ENCODE data around the gene FANK1. TPM values are rescaled to one million over a fixed set of nuclear protein-coding genes. Genes with fewer than 3 reads are reported as not detected.
"Not testable (repeated sequence)": the region's sequence is repeated elsewhere in the genome, so short reads cannot be mapped to it uniquely, and the experiment has no call there.

The FANK1 gene
- total and polyA plus RNA-seq, 2 donors: 2.5 to 14.1 TPM

DNA sequence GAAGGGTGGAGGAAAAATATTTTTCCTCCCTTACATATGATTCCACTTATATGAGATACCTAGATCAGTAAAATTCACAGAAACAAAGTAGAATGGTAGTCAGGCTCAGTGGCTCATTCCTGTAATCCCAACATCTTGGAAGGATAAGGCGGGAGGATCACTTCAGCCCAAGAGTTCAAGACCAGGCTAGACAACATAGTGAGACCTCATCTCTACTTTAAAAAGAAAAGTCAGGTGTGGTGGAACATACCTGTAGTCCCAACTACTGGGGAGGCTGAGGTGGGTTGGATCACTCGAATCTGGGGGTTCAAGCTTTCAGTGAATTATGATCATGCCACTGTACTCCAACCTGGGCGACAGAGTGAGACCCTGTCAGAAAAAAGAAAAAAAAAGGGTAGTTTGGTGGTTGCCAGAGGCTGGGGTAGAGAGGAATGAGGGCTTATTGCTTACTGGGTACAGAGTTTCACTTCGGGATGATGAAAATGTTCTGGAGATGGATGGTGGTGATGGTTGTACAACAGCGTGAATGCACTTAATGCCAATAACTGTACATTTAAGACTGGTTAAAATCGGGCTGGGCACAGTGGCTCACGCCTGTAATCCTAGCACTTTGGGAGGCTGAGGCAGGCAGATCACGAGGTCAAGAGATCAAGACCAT, 21.5 kb downstream of the FANK1 start:
- H3K4me1 ChIP-seq (ENCODE audit: control insufficient read depth in 2 of 2, insufficient read depth in 2 of 2, low read length in 2 of 2); H3K27me3 ChIP-seq (ENCODE audit: control insufficient read depth in 2 of 2, insufficient read depth in 1 of 2, low read length in 1 of 2); H3K9me3 ChIP-seq (ENCODE audit: control insufficient read depth in 2 of 2, insufficient read depth in 1 of 2, low read length in 1 of 2); DNase-seq (ENCODE audit: low read depth in 6 of 9, low spot score in 9 of 9); H3K27ac ChIP-seq (ENCODE audit: low read depth in 1 of 2, low read length in 1 of 2); H3K36me3 ChIP-seq (ENCODE audit: control insufficient read depth in 2 of 2, insufficient read depth in 2 of 2, low read length in 1 of 2); H3K4me3 ChIP-seq (ENCODE audit: low read length in 2 of 2): not testable (repeated sequence)
- WGBS: 92% methylated on average over 8 of the region's 8 CpGs

DNA sequence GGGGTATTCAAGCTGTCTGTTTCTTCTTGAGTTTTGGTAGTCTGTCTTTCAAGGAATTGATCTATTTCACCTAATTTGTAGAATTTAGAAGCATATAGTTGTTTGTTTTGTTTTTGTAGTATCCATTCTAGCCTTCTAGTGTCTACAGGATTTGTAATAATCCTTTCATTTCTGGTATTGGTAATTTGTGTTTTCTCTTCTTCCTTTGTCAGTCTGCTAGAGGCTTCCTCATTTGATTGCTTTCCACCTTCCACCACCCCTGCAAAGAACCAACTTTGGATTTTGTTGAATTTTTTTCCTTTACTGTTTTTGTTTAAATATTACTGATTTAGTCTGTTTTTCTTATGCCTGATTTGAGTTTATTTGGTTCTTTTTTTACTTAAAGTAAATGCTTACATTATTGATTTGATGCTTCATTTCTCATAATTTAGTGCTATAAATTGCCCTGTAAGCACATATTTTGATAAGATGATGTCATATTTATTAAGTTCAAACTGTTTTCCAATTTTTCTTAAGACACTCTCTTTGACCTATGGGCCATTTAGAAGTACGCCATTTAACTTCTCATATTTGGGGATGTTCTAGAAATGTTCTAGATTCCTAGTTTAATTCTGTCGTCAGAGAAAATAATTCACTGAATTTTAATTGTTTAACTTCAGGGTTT, 25.4 kb downstream of the FANK1 start:
- not testable (repeated sequence) for H3K27ac ChIP-seq (ENCODE audit: low read depth in 1 of 2, low read length in 1 of 2)
- 97% methylated on average over 2 of the region's 2 CpGs for WGBS

DNA sequence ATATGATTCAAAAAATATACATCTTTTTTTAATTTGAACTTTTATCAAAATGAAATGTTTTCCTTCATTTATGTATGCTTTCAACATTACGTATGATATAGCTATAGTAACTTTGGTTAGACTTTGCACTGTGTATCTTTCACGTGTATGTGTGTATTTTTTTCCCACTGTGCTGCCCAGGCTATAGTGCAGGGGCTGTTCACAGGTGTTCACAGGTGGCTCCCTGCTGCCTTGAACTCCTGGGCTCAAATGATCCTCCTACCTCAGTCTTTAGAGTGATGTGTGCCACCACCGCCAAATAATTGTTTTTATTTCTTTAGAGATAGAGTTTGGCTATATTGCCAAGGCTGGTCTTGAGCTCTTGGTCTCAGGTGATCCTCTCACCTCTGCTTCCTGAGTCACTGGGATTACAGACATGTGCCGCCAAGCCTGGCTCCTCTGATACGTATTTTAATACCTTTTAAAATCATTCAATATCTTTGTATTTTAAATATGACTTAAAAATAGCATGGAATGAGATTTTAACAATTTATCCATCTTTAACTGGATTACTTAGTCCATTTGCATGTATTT, 29.0 kb downstream of the FANK1 start:
- H3K9me3 ChIP-seq (ENCODE audit: control insufficient read depth in 2 of 2, insufficient read depth in 1 of 2, low read length in 1 of 2): no peaks in the 10 kb centered on the region
- DNase-seq (ENCODE audit: low read depth in 6 of 9, low spot score in 9 of 9): no peak
- H3K4me3 ChIP-seq (ENCODE audit: low read length in 2 of 2): no peak overlapping the region
- no peaks in the 10 kb centered on the region for H3K4me1 ChIP-seq (ENCODE audit: control insufficient read depth in 2 of 2, insufficient read depth in 2 of 2, low read length in 2 of 2)
- no peak overlapping the region for H3K27ac ChIP-seq (ENCODE audit: low read depth in 1 of 2, low read length in 1 of 2)
- no peaks in the 10 kb centered on the region for H3K27me3 ChIP-seq (ENCODE audit: control insufficient read depth in 2 of 2, insufficient read depth in 1 of 2, low read length in 1 of 2)
- 90% methylated on average over 5 of the region's 5 CpGs for WGBS
- no peaks in the 10 kb centered on the region for H3K36me3 ChIP-seq (ENCODE audit: control insufficient read depth in 2 of 2, insufficient read depth in 2 of 2, low read length in 1 of 2)

More for the DNA sequence above, 25.4 kb downstream of the FANK1 start:
- not testable (repeated sequence) for H3K4me1 ChIP-seq (ENCODE audit: control insufficient read depth in 2 of 2, insufficient read depth in 2 of 2, low read length in 2 of 2); H3K4me3 ChIP-seq (ENCODE audit: low read length in 2 of 2); H3K9me3 ChIP-seq (ENCODE audit: control insufficient read depth in 2 of 2, insufficient read depth in 1 of 2, low read length in 1 of 2); DNase-seq (ENCODE audit: low read depth in 6 of 9, low spot score in 9 of 9); H3K27me3 ChIP-seq (ENCODE audit: control insufficient read depth in 2 of 2, insufficient read depth in 1 of 2, low read length in 1 of 2); H3K36me3 ChIP-seq (ENCODE audit: control insufficient read depth in 2 of 2, insufficient read depth in 2 of 2, low read length in 1 of 2)

DNA sequence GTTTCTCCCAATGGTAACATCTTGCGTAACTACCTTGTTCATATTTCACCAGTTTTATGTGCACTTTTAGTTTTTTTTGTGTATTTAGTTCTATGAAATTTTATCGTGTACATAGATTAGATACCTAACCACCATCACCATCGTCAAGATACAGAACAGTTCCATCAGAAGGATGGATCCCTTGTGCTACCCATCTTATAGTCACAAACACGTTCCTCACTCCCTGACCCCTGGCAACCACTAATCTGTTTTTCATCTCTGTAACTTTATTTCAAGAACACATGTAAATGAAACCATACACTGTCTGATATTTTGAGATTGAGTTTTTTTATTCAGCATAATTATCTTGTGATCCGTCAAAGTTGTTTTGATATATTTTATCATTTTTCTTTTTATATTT, 29.9 kb downstream of the FANK1 start:
- 67% methylated on average over 5 of the region's 5 CpGs for WGBS
- Histone ChIP-seq H3K4me3 (ENCODE audit: low read length in 2 of 2) (no peak overlapping the region), H3K9me3 (ENCODE audit: control insufficient read depth in 2 of 2, insufficient read depth in 1 of 2, low read length in 1 of 2) (no peaks in the 10 kb centered on the region), H3K36me3 (ENCODE audit: control insufficient read depth in 2 of 2, insufficient read depth in 2 of 2, low read length in 1 of 2) (no peaks in the 10 kb centered on the region), H3K27ac (ENCODE audit: low read depth in 1 of 2, low read length in 1 of 2) (no peak overlapping the region), H3K4me1 (ENCODE audit: control insufficient read depth in 2 of 2, insufficient read depth in 2 of 2, low read length in 2 of 2) (no peaks in the 10 kb centered on the region), H3K27me3 (ENCODE audit: control insufficient read depth in 2 of 2, insufficient read depth in 1 of 2, low read length in 1 of 2) (no peaks in the 10 kb centered on the region)
- DNase-seq (ENCODE audit: low read depth in 6 of 9, low spot score in 9 of 9): no peak

DNA sequence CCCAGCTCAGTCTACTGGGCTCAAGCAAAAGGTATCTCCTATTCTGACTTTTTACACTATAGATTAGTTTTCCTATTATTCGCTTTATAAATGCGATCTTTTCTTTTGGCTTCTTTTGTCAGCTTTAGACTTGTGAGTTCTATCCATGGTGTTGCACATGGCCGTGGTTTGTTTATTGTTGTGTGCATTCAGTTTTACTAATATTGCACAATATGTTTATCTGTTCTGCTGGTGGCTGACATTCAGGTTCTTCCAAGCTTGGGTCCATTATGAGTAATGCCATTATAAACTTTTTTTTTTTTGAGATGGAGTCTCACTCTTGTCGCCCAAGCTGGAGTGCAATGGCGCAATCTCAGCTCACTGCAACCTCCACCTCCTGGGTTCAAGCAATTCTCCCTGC, 30.9 kb downstream of the FANK1 start:
- H3K27me3 ChIP-seq (ENCODE audit: control insufficient read depth in 2 of 2, insufficient read depth in 1 of 2, low read length in 1 of 2); H3K4me1 ChIP-seq (ENCODE audit: control insufficient read depth in 2 of 2, insufficient read depth in 2 of 2, low read length in 2 of 2); H3K9me3 ChIP-seq (ENCODE audit: control insufficient read depth in 2 of 2, insufficient read depth in 1 of 2, low read length in 1 of 2); H3K27ac ChIP-seq (ENCODE audit: low read depth in 1 of 2, low read length in 1 of 2); H3K4me3 ChIP-seq (ENCODE audit: low read length in 2 of 2); DNase-seq (ENCODE audit: low read depth in 6 of 9, low spot score in 9 of 9); H3K36me3 ChIP-seq (ENCODE audit: control insufficient read depth in 2 of 2, insufficient read depth in 2 of 2, low read length in 1 of 2): not testable (repeated sequence)
- 91% methylated on average over 5 of the region's 5 CpGs for WGBS

DNA sequence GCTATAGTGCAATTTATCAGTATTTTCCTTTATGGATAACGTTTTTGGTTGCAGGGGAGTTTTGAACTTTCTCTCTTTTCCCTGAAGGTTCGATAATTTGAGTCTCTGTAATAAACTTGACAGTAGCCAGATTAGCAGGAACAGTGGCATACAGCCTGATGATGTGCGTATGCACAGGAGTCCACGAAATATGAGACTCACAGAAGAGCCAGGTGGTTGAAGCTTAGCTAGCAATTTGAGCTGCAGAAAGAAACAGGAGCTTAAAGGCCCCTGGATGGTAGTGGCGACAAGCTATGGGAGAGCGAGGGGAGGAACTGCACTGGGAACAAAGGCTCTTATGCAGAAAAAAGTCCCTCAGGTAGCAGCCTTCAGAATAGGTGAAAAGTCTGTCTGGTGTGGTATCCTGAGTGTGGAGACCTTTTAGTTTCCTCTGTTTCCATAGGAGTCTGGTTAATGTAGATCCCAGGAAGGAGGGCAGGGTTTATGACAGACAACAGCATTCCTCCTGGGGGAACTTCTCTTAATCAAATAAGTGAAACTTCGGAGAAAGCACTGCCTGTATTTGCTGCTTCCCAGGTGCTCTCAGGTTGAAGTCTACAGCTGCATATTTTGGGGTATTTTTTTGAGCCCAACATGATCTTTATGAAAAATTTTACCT, 32.7 kb downstream of the FANK1 start:
- WGBS: 94% methylated on average over 7 of the region's 7 CpGs
- DNase-seq (ENCODE audit: low read depth in 6 of 9, low spot score in 9 of 9): no peak
- no peak overlapping the region for H3K27ac ChIP-seq (ENCODE audit: low read depth in 1 of 2, low read length in 1 of 2)
- no peaks in the 10 kb centered on the region for H3K36me3 ChIP-seq (ENCODE audit: control insufficient read depth in 2 of 2, insufficient read depth in 2 of 2, low read length in 1 of 2)
- no peaks in the 10 kb centered on the region for H3K27me3 ChIP-seq (ENCODE audit: control insufficient read depth in 2 of 2, insufficient read depth in 1 of 2, low read length in 1 of 2)
- H3K4me3 ChIP-seq (ENCODE audit: low read length in 2 of 2): no peak overlapping the region
- no peaks in the 10 kb centered on the region for H3K9me3 ChIP-seq (ENCODE audit: control insufficient read depth in 2 of 2, insufficient read depth in 1 of 2, low read length in 1 of 2)
- no peaks in the 10 kb centered on the region for H3K4me1 ChIP-seq (ENCODE audit: control insufficient read depth in 2 of 2, insufficient read depth in 2 of 2, low read length in 2 of 2)

DNA sequence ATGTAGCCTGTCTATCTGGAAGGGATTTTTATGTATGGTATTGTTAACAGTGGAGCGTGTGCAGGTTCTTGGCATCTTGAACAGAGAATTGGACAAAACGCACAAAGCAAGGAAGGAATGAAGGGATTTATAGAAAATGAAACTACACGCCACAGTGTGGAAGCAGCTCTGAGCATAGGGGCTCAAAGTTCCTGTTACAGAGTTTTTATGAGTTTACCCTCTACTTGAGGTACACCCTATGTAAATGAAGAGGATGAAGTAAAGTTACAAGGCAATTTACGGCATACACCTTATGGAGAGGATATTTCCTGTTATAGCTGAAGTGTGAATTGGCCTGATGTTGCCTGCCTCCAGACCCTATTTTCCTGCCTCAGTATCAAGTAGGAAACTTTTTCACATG, 33.3 kb downstream of the FANK1 start:
- Histone ChIP-seq H3K4me1 (ENCODE audit: control insufficient read depth in 2 of 2, insufficient read depth in 2 of 2, low read length in 2 of 2) (no peaks in the 10 kb centered on the region), H3K4me3 (ENCODE audit: low read length in 2 of 2) (no peak overlapping the region), H3K27ac (ENCODE audit: low read depth in 1 of 2, low read length in 1 of 2) (no peak overlapping the region), H3K9me3 (ENCODE audit: control insufficient read depth in 2 of 2, insufficient read depth in 1 of 2, low read length in 1 of 2) (no peaks in the 10 kb centered on the region), H3K36me3 (ENCODE audit: control insufficient read depth in 2 of 2, insufficient read depth in 2 of 2, low read length in 1 of 2) (no peaks in the 10 kb centered on the region), H3K27me3 (ENCODE audit: control insufficient read depth in 2 of 2, insufficient read depth in 1 of 2, low read length in 1 of 2) (no peaks in the 10 kb centered on the region)
- DNase-seq (ENCODE audit: low read depth in 6 of 9, low spot score in 9 of 9): no peak
- 95% methylated on average over 4 of the region's 4 CpGs for WGBS

DNA sequence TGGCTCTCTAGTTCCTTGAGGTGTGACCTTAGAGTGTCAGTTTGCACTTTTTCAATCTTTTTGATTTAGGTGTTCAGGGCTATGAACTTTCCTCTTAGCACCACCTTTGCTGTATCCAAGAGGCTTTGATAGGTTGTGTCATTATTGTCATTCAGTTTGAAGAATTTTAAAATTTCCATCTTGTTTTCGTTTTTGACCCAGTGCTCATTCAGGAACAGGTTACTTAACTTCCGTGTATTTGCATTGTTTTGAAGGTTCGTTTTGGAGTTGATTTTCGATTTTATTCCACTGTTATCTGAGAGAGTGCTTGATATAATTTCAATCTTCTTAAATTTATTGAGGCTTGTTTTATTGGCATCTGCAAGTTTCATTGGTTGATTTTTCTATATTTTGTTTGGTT, 37.3 kb downstream of the FANK1 start:
- H3K9me3 ChIP-seq (ENCODE audit: control insufficient read depth in 2 of 2, insufficient read depth in 1 of 2, low read length in 1 of 2): no peaks in the 10 kb centered on the region
- WGBS: 80% methylated on average over 4 of the region's 4 CpGs
- H3K27ac ChIP-seq (ENCODE audit: low read depth in 1 of 2, low read length in 1 of 2): no peak overlapping the region
- H3K4me3 ChIP-seq (ENCODE audit: low read length in 2 of 2): no peak overlapping the region
- H3K27me3 ChIP-seq (ENCODE audit: control insufficient read depth in 2 of 2, insufficient read depth in 1 of 2, low read length in 1 of 2): no peaks in the 10 kb centered on the region
- no peaks in the 10 kb centered on the region for H3K36me3 ChIP-seq (ENCODE audit: control insufficient read depth in 2 of 2, insufficient read depth in 2 of 2, low read length in 1 of 2)
- no peaks in the 10 kb centered on the region for H3K4me1 ChIP-seq (ENCODE audit: control insufficient read depth in 2 of 2, insufficient read depth in 2 of 2, low read length in 2 of 2)
- no peak for DNase-seq (ENCODE audit: low read depth in 6 of 9, low spot score in 9 of 9)

DNA sequence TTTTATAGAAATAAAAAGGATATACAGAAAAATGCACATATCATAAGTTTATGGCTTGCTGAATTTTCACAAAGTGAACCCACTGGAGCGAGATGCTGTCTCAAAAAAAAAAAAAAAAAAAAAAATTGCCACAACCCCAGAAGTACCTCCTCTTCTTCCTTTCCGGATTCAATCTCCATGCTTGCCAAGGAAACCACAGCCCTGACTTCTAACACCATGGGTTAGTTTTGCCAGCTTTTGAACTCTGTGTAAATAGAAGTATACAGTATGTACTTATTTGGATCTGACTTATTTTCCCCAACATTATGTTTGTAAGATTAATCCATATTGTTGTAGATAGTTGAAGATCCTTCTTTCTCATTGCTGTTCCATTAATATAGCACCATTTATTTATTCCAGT, 40.0 kb downstream of the FANK1 start:
- no peak overlapping the region for H3K27ac ChIP-seq (ENCODE audit: low read depth in 1 of 2, low read length in 1 of 2)
- 42% methylated on average over 2 of the region's 2 CpGs for WGBS

More for the DNA sequence above, 40.0 kb downstream of the FANK1 start:
- Histone ChIP-seq H3K27me3 (ENCODE audit: control insufficient read depth in 2 of 2, insufficient read depth in 1 of 2, low read length in 1 of 2) (no peaks in the 10 kb centered on the region), H3K36me3 (ENCODE audit: control insufficient read depth in 2 of 2, insufficient read depth in 2 of 2, low read length in 1 of 2) (no peaks in the 10 kb centered on the region), H3K9me3 (ENCODE audit: control insufficient read depth in 2 of 2, insufficient read depth in 1 of 2, low read length in 1 of 2) (no peaks in the 10 kb centered on the region), H3K4me3 (ENCODE audit: low read length in 2 of 2) (no peak overlapping the region), H3K4me1 (ENCODE audit: control insufficient read depth in 2 of 2, insufficient read depth in 2 of 2, low read length in 2 of 2) (no peaks in the 10 kb centered on the region)
- DNase-seq (ENCODE audit: low read depth in 6 of 9, low spot score in 9 of 9): no peak
